ENCODE data around the gene CACNA2D4.

The CACNA2D4 gene

DNA sequence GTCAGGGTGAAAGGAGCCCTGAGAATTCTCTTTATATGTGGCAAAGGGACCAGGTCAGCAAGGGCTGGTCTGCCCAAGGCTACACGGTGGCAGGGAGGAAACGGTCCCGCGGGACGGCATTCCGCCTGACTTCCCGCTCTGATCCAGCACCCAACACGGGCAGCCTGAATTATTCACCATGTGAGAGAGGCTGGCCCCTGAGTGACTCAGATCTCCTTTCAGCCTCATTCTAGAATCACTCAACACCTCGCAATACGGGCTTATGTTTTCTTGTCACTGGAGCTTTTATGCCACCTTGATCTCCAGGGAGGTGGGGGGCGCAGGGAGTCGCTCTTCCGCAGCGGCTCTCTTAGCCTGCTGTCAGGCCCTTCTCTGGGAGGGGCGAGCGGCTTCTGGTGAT, 89.6 kb downstream of the CACNA2D4 start:
- no peak overlapping the region for H3K4me3 ChIP-seq (ENCODE audit: low read depth, low read length)
- TF ChIP-seq, protein P1, sequence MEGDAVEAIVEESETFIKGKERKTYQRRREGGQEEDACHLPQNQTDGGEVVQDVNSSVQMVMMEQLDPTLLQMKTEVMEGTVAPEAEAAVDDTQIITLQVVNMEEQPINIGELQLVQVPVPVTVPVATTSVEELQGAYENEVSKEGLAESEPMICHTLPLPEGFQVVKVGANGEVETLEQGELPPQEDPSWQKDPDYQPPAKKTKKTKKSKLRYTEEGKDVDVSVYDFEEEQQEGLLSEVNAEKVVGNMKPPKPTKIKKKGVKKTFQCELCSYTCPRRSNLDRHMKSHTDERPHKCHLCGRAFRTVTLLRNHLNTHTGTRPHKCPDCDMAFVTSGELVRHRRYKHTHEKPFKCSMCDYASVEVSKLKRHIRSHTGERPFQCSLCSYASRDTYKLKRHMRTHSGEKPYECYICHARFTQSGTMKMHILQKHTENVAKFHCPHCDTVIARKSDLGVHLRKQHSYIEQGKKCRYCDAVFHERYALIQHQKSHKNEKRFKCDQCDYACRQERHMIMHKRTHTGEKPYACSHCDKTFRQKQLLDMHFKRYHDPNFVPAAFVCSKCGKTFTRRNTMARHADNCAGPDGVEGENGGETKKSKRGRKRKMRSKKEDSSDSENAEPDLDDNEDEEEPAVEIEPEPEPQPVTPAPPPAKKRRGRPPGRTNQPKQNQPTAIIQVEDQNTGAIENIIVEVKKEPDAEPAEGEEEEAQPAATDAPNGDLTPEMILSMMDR (IDR thresholded peaks at IDR 0.05; ENCODE audit: low read depth, low read length, missing control alignments) = no peak
- DNase-seq (ENCODE audit: low read depth) = no peak

DNA sequence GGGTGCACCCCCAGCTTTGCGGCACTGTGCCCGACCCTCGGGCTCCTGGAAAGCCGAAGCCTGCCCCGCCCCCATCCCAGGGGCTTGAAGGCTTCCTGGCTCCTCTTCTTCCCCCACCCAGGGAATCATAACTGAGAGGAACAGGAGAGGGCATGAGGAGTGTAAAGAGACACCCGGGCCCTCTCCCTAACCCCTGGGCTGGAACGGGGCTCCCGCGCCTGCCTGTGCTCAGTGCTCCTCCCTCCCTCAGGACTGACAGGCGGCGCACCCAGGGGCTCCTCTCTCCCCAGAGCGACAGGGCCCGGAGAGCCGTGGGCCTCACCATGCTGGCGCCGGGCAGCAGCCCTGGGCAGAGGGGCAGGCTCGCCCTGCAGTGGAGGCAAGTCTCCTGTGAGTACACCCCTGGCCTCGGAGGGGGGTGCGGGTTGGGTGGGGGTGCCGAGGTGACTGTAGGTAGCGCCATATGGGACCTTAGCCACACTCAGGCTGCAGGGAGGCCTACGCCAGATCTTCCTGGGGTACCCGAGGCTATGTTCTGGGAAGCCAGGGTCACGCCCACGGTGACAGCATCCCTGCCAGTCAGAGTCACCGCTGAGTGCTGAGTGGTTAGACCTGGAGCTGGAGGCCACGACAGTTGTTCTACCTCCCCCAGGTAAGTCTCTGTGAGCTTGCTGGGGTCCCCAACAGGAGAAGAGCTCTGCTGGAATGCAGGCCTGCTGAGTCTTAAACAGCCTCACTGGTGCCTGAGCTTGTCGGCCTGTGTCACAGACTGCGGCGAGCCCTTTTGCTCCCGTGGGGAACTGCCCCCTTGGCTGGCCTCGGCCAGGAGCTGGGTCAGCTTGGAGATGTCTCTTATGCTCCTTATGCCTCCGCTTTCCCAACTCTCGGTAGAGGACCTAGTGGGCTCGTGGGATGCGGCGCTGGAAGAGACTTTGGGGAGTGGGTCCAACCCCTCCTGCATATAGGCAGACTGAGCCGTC, 90.3 kb downstream of the CACNA2D4 start:
- no peak for DNase-seq (ENCODE audit: low read depth)

DNA sequence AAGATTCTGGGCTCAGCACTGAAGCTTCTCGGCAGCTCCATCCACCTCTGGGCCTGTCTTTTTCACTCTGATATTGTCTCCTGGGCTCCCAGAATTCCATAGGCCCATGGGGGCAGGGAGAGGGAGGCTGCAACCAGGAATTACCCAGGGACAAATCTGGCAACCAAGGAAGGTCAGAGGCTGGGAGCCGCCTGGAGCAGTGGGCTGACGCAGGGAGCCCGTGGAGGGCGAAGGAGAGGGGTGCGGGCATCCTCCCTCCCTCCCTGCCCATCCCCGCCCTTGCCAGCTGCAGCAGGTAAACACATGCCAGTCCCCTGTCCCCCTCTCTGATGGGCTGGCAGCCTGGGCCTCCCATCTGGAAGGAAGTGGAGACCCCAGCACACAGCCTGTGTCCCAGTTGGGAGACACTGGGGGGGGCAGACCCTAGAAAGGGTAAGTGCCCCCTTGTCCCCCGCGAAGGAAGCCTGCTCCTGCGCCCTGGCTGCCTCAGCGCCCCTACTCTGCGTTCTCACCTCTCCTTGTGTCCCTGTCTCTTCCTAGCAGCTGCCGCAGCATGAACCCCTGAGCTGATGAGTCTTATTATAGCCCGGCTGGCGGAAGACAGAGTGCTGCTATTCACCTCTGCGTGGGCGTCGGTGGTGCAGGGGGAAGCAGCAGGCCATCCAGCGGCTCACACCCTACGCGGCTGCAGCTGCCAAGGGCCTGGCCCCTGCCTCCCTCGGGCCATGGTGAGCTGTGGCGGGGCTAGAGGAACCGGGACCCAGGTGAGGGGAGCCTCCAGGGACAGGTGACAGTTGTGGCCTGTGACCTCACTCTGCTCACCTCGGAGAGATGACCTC, 91.4 kb downstream of the CACNA2D4 start:
- DNase-seq (ENCODE audit: low read depth) = no peak
- TF ChIP-seq, protein P1 (IDR thresholded peaks at IDR 0.05; ENCODE audit: low read depth, low read length, missing control alignments) = no peak
- no peak overlapping the region for H3K4me3 ChIP-seq (ENCODE audit: low read depth, low read length)

More for the DNA sequence above, 90.3 kb downstream of the CACNA2D4 start:
- TF ChIP-seq, protein P1 (IDR thresholded peaks at IDR 0.05; ENCODE audit: low read depth, low read length, missing control alignments) = no peak
- no peak overlapping the region for H3K4me3 ChIP-seq (ENCODE audit: low read depth, low read length)

DNA sequence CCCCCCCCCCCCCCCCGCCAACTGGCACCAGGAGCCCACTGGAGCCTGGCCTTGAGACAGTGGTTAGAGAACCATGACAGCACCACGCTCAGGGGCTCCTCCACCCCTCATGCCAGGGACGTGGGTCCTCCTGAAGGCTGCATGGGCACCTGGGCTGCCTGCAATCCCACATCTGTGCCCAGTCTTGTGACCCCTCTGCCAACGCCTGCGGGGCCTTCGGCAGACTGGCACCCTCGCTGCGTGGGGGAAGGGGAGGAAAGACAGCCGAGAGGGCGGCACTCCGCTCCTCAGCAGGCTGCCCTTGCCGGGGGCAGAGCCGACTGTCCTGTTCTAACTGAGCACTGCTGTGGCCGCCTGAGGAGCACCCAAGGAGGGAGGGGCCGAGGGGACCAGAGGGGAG, 92.1 kb downstream of the CACNA2D4 start:
- TF ChIP-seq, protein P1 (IDR thresholded peaks at IDR 0.05; ENCODE audit: low read depth, low read length, missing control alignments) = no peak
- no peak overlapping the region for H3K4me3 ChIP-seq (ENCODE audit: low read depth, low read length)
- no peak for DNase-seq (ENCODE audit: low read depth)

DNA sequence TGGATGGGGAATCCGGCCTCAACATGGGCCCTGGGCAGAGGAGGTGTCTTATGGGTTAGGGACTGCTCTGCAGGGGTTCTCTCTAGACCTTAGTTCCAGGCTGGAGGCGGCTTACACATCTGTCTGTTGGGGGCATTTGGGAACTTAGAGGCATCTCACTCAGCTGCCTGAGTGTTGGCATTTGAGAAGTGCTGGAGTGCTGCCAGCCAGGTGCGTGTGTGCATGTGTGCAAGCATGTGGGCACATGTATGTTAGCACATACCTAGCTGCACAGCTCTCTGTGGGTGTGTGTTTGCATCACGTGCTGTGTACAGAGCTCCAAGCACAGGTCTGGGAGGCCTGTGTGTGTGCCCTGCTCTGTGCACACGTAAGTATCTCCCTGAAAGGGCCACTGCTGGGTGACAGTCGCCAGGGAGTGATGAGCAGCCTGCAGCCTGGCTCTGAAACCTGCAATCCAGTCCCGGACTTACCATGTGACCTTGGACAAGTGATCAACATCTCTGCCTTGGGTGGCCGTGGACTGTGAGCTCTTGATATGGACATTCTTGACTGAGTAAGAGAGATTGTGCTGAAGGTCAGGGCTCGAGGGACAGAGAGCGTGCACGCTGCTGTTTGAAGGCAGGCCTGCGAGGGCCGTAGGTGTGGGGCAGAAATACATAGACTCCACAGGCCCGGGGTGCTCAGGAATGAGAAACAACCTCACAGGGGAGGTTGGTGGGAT, 92.9 kb downstream of the CACNA2D4 start:
- DNase-seq (ENCODE audit: low read depth) = no peak
- no peak overlapping the region for H3K4me3 ChIP-seq (ENCODE audit: low read depth, low read length)
- TF ChIP-seq, protein P1 (IDR thresholded peaks at IDR 0.05; ENCODE audit: low read depth, low read length, missing control alignments) = no peak

DNA sequence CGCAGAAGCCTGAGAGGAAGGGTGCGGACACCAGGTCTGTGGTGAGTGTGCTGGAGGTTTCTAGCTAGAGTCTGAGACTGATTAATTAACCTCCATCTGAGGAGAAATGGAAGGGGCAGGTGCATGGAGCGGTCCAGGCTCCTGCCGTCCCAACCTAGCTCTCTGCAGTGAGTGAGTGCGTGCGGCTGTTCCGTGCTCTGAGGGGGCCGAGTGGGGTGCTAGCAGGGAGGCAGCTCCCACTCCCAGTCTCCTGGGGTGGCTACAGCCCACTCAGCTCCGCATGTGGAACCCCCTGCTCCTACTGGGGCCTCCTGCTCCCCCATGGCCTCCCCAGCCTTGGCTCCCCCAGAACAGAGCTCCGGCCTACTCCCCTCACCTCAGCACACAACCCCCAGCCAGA, 95.2 kb downstream of the CACNA2D4 start:
- no peak for DNase-seq (ENCODE audit: low read depth)
- TF ChIP-seq, protein P1 (IDR thresholded peaks at IDR 0.05; ENCODE audit: low read depth, low read length, missing control alignments) = no peak
- no peak overlapping the region for H3K4me3 ChIP-seq (ENCODE audit: low read depth, low read length)
